Measurements from ENCODE around the gene EYA3.

DNA sequence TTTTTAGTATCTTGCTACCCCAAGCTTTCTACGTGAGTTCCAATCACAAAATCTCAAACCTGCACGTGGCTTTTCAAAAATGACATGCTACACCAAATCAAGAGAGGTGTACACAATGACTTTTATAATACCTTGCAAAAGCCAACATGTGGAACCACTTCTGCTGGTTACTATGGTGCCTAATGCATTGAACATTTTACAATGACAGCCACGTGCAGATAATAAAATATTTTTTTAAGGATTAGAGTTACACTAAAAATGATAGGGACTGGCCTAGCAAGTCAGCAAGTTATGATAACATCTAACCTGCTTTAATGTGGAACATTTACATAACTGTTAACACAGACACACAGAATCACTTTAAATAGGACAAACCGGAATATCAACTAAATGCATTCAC, 30.2 kb downstream of the EYA3 start:
- TF ChIP-seq, protein P1, sequence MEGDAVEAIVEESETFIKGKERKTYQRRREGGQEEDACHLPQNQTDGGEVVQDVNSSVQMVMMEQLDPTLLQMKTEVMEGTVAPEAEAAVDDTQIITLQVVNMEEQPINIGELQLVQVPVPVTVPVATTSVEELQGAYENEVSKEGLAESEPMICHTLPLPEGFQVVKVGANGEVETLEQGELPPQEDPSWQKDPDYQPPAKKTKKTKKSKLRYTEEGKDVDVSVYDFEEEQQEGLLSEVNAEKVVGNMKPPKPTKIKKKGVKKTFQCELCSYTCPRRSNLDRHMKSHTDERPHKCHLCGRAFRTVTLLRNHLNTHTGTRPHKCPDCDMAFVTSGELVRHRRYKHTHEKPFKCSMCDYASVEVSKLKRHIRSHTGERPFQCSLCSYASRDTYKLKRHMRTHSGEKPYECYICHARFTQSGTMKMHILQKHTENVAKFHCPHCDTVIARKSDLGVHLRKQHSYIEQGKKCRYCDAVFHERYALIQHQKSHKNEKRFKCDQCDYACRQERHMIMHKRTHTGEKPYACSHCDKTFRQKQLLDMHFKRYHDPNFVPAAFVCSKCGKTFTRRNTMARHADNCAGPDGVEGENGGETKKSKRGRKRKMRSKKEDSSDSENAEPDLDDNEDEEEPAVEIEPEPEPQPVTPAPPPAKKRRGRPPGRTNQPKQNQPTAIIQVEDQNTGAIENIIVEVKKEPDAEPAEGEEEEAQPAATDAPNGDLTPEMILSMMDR (conservative IDR thresholded peaks at IDR 0.05; ENCODE audit: low read depth, low read length) = no peak
- TF ChIP-seq EZH2 (IDR thresholded peaks at IDR 0.05; ENCODE audit: low read length, unreplicated experiment) (no peak), EZH2phosphoT487 (IDR thresholded peaks at IDR 0.05; ENCODE audit: borderline replicate concordance, low read length) (no peak)

Measured in PC-3 (cell line).